Right atrium auricular region (tissue), 2 donors: ENCODE data around the gene CYGB. TPM values are rescaled to one million over a fixed set of nuclear protein-coding genes. Genes with fewer than 3 reads are reported as not detected.

Experiments used
- DNase-seq: peaks from one replicate; pipeline ENCODE4 v3.0.0-alpha.2; 2019; ENCODE audit warnings: low spot score
- H3K27ac ChIP-seq, 2 donors: fragments of 200-600 bp; sonication (generic); 1 replicate in 1 of 2; 2 replicates in 1 of 2; pipeline ENCODE4 v1.5.1; 2016 to 2019
- H3K27me3 ChIP-seq, 2 donors: fragments of 200-600 bp; sonication (generic); one replicate each; pipeline versions ENCODE4 v1.5.1 to v1.6.0; 2017 to 2019
- H3K36me3 ChIP-seq: fragments of 200-600 bp; sonication (generic); one replicate; pipeline ENCODE4 v1.5.1; 2016
- H3K4me1 ChIP-seq, 2 donors: fragments of 200-600 bp; sonication (generic); one replicate each; pipeline versions ENCODE4 v1.5.1 to v1.6.0; 2017 to 2019
- H3K4me3 ChIP-seq, 2 donors: fragments of 200-600 bp; sonication (generic); 1 replicate in 1 of 2; 2 replicates in 1 of 2; pipeline ENCODE4 v1.5.1; 2017 to 2019; ENCODE audit warnings: mild to moderate bottlenecking in 1 of 2, moderate library complexity in 1 of 2
- H3K9me3 ChIP-seq, 2 donors: fragments of 200-600 bp; sonication (generic); one replicate each; pipeline ENCODE4 v1.5.1; 2019
- total RNA-seq, 2 donors: library from RNA; depleted of rRNA; stranded (reverse); fragments of >200 nt; gene quantifications; one replicate each; pipeline ENCODE4 v1.1.0, GENCODE V29; 2016
- TF ChIP-seq, protein P1 (sequence below), 2 donors: fragments of 200-600 bp; sonication (generic); IDR thresholded peaks; one replicate each; pipeline ENCODE4 v1.5.1; 2019; ENCODE audit warnings: antibody characterized with exemption in 2 of 2

CYGB gene
- total RNA-seq, 2 donors from 2014 or later = 23.0 to 48.7 TPM

DNA sequence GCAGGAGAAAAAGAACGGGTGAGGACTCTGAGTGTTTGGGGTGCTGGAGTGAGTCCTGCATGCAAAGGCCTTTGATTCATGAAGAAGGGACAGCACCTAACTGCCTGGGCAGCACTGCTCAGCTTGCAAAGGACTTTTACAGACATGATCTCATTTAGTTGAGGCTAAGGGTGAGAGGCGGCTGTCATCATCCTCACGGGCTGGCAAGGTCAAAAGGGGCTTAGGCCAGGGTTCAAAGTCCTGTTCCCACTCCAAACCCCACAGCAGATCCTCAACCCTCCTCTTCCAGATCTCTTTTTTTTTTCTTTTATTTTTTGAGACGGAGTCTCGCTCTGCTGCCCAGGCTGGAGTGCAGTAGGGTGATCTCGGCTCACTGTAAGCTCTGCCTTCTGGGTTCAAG is 41.0 kb downstream of the CYGB start:
- Histone ChIP-seq H3K9me3 (no peaks in the 10 kb centered on the region), H3K27ac (peak overlapping the region in 1 of 2 donors; percentile 94), H3K36me3 (no peaks in the 10 kb centered on the region), H3K4me3 (no peak overlapping the region), H3K4me1 (peaks cover 0 to 85% of the 10 kb centered on the region in 2 donors), H3K27me3 (no peaks in the 10 kb centered on the region)
- no peak for DNase-seq
- TF ChIP-seq, protein P1, sequence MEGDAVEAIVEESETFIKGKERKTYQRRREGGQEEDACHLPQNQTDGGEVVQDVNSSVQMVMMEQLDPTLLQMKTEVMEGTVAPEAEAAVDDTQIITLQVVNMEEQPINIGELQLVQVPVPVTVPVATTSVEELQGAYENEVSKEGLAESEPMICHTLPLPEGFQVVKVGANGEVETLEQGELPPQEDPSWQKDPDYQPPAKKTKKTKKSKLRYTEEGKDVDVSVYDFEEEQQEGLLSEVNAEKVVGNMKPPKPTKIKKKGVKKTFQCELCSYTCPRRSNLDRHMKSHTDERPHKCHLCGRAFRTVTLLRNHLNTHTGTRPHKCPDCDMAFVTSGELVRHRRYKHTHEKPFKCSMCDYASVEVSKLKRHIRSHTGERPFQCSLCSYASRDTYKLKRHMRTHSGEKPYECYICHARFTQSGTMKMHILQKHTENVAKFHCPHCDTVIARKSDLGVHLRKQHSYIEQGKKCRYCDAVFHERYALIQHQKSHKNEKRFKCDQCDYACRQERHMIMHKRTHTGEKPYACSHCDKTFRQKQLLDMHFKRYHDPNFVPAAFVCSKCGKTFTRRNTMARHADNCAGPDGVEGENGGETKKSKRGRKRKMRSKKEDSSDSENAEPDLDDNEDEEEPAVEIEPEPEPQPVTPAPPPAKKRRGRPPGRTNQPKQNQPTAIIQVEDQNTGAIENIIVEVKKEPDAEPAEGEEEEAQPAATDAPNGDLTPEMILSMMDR (IDR thresholded peaks at IDR 0.05) = no peak

DNA sequence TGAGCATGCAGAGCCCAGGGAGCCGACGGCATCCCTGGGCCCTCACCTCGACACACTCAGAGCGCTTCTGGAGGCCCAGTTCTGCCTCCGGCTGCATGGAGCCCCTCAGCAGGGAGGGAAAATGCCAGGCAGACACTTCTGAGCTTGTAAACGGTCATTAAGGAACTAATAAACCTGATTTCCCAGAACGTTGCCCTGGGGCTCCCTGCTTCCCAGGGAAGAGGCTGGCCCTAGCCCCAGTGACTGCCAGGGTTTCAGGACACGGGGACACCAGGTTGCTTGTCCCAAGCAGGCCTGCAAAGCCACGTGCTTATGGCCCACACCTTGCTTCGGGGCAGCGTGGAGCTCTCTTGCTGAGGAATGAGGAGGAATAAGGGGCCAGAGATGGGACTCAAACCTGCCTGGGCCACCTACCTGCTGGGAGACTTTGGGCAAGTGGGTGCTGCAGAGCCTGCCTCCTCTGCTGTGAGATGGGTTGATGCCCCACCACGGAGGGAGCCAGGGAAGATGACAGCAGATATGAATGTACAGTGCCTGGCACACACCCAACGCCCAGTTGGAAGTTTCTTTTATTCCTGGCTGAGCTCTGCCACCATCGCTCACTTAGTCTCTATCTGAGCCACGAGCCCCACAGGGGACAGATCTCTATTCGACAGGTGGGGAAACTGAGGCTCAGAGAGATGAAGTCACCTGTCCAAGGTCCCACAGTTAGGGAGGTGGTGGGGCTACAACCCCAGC is 41.7 kb downstream of the CYGB start:
- DNase-seq = no peak
- Histone ChIP-seq H3K36me3 (no peaks in the 10 kb centered on the region), H3K4me1 (peaks cover 0 to 88% of the 10 kb centered on the region in 2 donors), H3K4me3 (no peak overlapping the region), H3K9me3 (no peaks in the 10 kb centered on the region), H3K27ac (peak overlapping the region in 1 of 2 donors; percentile 94), H3K27me3 (no peaks in the 10 kb centered on the region)
- TF ChIP-seq, protein P1 (IDR thresholded peaks at IDR 0.05) = no peak

DNA sequence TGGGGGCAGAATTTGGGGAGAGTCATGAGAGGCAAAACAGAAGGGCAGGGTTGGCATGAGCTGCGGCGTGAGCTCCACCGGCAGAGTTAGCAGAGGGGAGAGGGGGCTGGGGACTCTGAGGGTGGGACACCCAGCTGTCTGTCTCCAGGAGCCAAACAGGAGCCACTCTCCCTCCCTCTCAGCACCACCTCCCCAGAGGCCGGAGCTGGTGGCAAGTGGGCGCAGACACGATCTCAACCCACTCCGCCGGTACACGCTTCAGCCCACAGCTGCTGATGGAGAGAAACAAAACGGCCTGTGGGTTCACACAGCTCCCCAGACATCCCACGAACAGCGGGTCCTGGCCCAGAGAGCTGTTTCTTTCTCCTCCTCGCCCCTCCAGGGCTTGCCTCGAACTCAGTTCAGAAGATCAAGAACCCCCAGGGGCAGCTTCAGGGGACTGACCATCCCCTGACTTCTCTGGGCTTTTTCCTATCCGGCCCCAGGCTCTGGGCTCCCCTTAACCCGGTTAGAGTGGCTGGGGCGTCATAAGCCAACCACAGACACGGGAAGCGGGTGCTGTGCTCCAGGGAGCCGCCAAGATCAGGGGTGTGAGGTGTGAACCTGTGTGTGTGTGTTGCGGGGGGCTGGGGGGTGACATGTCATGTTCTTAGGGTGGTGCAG is 43.9 kb downstream of the CYGB start:
- H3K27ac ChIP-seq = peak overlapping the region; percentile 71 to 72
- no peak overlapping the region for H3K4me3 ChIP-seq
- TF ChIP-seq, protein P1 (IDR thresholded peaks at IDR 0.05) = no peak
- DNase-seq = no peak
- H3K4me1 ChIP-seq = peaks cover 0 to 73% of the 10 kb centered on the region in 2 donors
- H3K36me3 ChIP-seq = no peaks in the 10 kb centered on the region
- H3K9me3 ChIP-seq = no peaks in the 10 kb centered on the region
- H3K27me3 ChIP-seq = no peaks in the 10 kb centered on the region

DNA sequence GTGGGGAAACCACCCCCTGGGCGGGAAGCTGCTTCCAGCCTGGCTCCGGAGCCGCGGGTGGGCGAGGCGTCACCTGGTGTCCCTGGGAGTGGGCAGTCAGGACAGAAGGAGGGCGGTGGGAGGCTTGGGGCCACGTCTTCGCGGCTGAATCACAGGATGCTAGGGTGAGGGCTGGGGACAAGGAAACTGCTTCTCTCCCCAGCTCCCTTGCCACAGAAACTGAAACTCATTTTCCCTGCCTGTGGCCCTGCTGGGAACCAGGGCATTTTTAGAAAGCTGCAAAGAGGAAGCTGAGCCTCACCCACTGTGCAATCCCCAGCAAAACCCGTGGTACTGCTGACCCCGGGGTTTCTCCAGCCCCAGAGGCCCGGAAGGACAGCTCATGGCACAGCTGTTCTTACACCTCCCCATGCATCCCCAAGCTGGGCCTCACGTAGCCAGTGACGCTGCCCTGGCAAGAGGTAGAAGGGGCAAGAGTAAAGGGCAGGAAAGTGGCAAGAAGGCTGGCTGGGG is 44.5 kb downstream of the CYGB start:
- Histone ChIP-seq H3K4me1 (peaks cover 0 to 67% of the 10 kb centered on the region in 2 donors), H3K4me3 (no peak overlapping the region)
- DNase-seq = peak; percentile 86

DNA sequence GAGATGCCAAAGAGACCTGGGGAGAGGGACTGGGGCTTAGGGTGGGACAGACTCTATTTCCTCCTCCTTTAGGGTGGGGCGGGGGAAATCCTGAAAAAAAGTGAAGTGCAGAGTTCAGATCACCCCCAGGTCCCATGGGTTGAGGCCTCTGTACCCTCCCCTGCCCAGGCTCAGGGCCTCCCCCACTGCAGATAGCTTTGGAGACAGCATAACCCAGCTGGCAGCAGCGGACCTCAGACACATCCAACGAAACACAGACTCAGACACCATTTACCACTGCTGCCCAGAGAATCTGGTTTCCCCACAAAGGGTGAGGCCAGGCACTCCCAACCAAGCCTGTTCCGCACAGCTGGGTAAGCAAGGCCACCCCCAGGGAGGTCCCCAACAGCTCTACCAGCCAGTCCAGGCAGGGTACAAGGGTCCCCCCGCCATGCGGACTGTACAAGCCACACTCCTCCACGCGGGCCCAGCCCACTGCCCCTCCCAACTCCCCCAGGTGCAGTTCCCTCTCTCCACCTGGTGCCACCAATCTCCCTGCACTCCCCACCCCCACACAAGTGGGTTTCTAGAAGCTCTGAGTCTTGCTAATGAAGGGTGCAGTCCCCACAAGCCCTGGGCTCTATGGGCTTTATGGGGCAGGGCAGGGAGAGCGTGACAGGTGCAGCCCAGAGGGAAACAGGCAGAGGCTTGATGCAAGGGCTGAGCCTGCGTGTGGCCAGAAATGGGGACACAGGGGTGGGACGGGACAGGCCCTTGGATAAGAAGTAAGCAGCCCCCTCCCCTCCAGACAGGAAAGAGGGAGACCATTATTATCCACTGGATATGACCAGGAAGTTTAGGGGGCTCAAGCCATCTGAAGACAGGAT is 45.2 kb downstream of the CYGB start:
- no peaks in the 10 kb centered on the region for H3K27me3 ChIP-seq
- peaks cover 0 to 60% of the 10 kb centered on the region in 2 donors for H3K4me1 ChIP-seq
- DNase-seq = no peak
- TF ChIP-seq, protein P1 (IDR thresholded peaks at IDR 0.05) = no peak
- no peak overlapping the region for H3K4me3 ChIP-seq
- no peaks in the 10 kb centered on the region for H3K36me3 ChIP-seq
- peak overlapping the region; percentile 71 to 72 for H3K27ac ChIP-seq
- no peaks in the 10 kb centered on the region for H3K9me3 ChIP-seq

More for the DNA sequence above, 44.5 kb downstream of the CYGB start:
- Histone ChIP-seq H3K27me3 (no peaks in the 10 kb centered on the region), H3K36me3 (no peaks in the 10 kb centered on the region), H3K27ac (peak overlapping the region; percentile 71 to 72), H3K9me3 (no peaks in the 10 kb centered on the region)
- TF ChIP-seq, protein P1 (IDR thresholded peaks at IDR 0.05) = no peak
